Smooth muscle cell (in vitro differentiated cells): ENCODE results near the gene TBC1D21. TPM values are rescaled to one million over a fixed set of nuclear protein-coding genes. Genes with fewer than 3 reads are reported as not detected.
A peak's percentile ranks its signal among the peaks of the same experiment; 100 is the strongest.

Source experiments
- DNase-seq: peaks from one replicate; lab custom pipeline; 2025; ENCODE audit not compliant: unreplicated experiment; lab: John Stamatoyannopoulos, UW
- H2AFZ ChIP-seq: fragments of 200-600 bp; sonication (generic); 2 replicates; pipeline ENCODE4 v1.6.0; 2016; ENCODE audit warnings: antibody characterized with exemption, low read depth, mild to moderate bottlenecking
- H3F3A ChIP-seq: fragments of 200-600 bp; sonication (generic); 2 replicates; pipeline ENCODE4 v1.6.0; 2017; ENCODE audit warnings: antibody characterized with exemption, low read depth
- H3K27ac ChIP-seq: fragments of 200-600 bp; sonication (generic); 2 replicates; pipeline ENCODE4 v1.5.1; 2016; ENCODE audit warnings: low read depth, mild to moderate bottlenecking
- H3K27me3 ChIP-seq: fragments of 200-600 bp; sonication (generic); 2 replicates; pipeline ENCODE4 v1.6.1; 2016; ENCODE audit warnings: low read depth, mild to moderate bottlenecking
- H3K36me3 ChIP-seq: fragments of 200-600 bp; sonication (generic); 2 replicates; pipeline ENCODE4 v1.5.1; 2016; ENCODE audit warnings: low read depth
- H3K4me1 ChIP-seq: fragments of 200-600 bp; sonication (generic); 2 replicates; pipeline ENCODE4 v1.5.1; 2016; ENCODE audit warnings: low read depth
- H3K4me2 ChIP-seq: fragments of 200-600 bp; sonication (generic); 2 replicates; pipeline ENCODE4 v1.6.0; 2016; ENCODE audit warnings: mild to moderate bottlenecking
- H3K4me3 ChIP-seq: fragments of 200-600 bp; sonication (generic); 2 replicates; pipeline ENCODE4 v1.5.1; 2016; ENCODE audit warnings: mild to moderate bottlenecking
- H3K79me2 ChIP-seq: fragments of 200-600 bp; sonication (generic); 2 replicates; pipeline ENCODE4 v1.6.0; 2016; ENCODE audit warnings: low read depth, mild to moderate bottlenecking
- H3K9ac ChIP-seq: fragments of 200-600 bp; sonication (generic); 2 replicates; pipeline ENCODE4 v1.6.0; 2016; ENCODE audit warnings: low read depth
- H3K9me3 ChIP-seq: fragments of 200-600 bp; sonication (generic); replicated peaks from 2 replicates; pipeline ENCODE4 v1.5.1; 2016; ENCODE audit warnings: low read depth
- H4K20me1 ChIP-seq: fragments of 200-600 bp; sonication (generic); 2 replicates; pipeline ENCODE4 v1.6.0; 2016; ENCODE audit warnings: low read depth
- WGBS: methylation state at CpG from one replicate; pipeline ENCODE4 v1.1.7; 2016; ENCODE audit warnings: low lambda C conversion rate; 5-methylcytosine and 5-hydroxymethylcytosine counted together
- polyA plus RNA-seq: library from polyadenylated mRNA; unstranded; fragments of >200 nt; fragmentation: Nextera tagmentation; extraction: Ambion mirVana; gene quantifications from 2 replicates; pipeline ENCODE4 v1.2.1, GENCODE V29; 2016
- total RNA-seq: library from RNA; depleted of rRNA; stranded (reverse); fragments of >200 nt; gene quantifications from 2 replicates; pipeline ENCODE4 v1.2.3, GENCODE V29; 2014
- TF ChIP-seq, protein P1 (sequence below): fragments of 200-600 bp; sonication (generic); IDR thresholded peaks from 2 replicates; pipeline ENCODE4 v1.5.1; 2017; ENCODE audit warnings: borderline replicate concordance, mild to moderate bottlenecking, antibody characterized with exemption; ENCODE audit not compliant: insufficient read depth, poor library complexity, severe bottlenecking

The TBC1D21 gene
- total and polyA plus RNA-seq, 2 experiments from 2014 or later: not detected

DNA sequence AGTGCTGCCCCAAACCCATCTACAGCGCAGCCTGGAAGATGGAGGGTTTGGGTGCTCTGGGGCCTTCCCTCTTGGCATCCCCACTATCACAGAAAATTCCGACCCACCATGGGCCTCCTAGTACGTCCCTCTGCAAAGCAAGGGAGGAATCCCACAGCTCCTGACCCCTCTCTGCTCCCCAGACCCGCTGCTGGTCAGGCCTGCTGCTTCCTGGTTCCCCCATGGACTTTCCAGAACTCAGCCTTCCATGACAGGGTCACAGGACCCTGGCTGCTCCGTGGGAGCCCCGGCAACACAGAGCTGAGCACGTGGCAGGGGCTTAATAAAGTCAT is 49.8 kb downstream of the TBC1D21 start:
- peak overlapping the region; percentile 66 for H2AFZ ChIP-seq
- H3K36me3 ChIP-seq: no peaks in the 10 kb centered on the region
- H3K9me3 ChIP-seq: no peaks in the 10 kb centered on the region
- 46% methylated on average over 7 of the region's 7 CpGs for WGBS
- H3K9ac ChIP-seq: no peak overlapping the region
- H3K4me2 ChIP-seq: peak overlapping the region; percentile 82
- peaks cover 9% of the 10 kb centered on the region for H4K20me1 ChIP-seq
- TF ChIP-seq, protein P1, sequence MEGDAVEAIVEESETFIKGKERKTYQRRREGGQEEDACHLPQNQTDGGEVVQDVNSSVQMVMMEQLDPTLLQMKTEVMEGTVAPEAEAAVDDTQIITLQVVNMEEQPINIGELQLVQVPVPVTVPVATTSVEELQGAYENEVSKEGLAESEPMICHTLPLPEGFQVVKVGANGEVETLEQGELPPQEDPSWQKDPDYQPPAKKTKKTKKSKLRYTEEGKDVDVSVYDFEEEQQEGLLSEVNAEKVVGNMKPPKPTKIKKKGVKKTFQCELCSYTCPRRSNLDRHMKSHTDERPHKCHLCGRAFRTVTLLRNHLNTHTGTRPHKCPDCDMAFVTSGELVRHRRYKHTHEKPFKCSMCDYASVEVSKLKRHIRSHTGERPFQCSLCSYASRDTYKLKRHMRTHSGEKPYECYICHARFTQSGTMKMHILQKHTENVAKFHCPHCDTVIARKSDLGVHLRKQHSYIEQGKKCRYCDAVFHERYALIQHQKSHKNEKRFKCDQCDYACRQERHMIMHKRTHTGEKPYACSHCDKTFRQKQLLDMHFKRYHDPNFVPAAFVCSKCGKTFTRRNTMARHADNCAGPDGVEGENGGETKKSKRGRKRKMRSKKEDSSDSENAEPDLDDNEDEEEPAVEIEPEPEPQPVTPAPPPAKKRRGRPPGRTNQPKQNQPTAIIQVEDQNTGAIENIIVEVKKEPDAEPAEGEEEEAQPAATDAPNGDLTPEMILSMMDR: no peak
- peaks cover 42% of the 10 kb centered on the region for H3K79me2 ChIP-seq
- H3K4me1 ChIP-seq: peaks cover 45% of the 10 kb centered on the region
- no peaks in the 10 kb centered on the region for H3F3A ChIP-seq
- H3K27ac ChIP-seq: peak overlapping the region; percentile 81
- no peaks in the 10 kb centered on the region for H3K27me3 ChIP-seq
- H3K4me3 ChIP-seq: no peak overlapping the region
- DNase-seq: no peak

DNA sequence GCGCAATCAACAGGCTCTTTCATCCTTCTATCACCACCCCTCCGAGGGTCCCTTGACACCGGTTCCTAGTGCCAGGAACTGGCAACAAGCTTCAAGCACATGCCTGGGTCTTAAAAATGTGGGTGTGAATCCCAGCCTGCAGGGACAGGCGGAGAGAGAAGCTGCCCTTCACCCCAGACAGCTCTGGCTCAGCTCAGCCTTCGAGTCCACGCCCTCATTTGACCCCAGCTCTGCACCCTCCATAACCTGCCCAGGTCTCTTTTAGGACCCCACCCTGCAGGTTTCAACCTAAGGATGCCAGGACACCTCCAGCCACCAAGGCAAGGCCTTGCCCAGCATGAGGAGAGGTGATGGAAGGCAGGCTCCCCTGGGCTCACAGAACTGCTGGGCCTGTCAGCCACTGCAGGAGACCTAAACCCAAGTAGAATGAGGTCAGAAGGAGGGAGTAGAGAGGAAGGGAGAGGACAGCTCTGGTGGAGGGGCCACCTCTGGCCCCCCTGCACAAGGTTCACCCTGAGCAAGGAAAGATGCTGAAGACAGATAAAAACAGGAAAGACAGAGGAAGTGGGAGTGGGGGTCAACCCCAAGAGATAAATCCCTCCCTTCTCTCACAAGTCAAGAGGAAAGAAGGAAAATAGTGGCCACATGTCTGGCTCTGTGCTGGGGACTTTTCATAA is 50.3 kb downstream of the TBC1D21 start:
- Histone ChIP-seq H4K20me1 (peaks cover 14% of the 10 kb centered on the region), H3K36me3 (no peaks in the 10 kb centered on the region), H3K27me3 (no peaks in the 10 kb centered on the region), H2AFZ (no peak overlapping the region), H3K27ac (peak overlapping the region; percentile 81), H3K9me3 (no peaks in the 10 kb centered on the region), H3K4me3 (no peak overlapping the region), H3F3A (no peaks in the 10 kb centered on the region), H3K4me2 (peak overlapping the region; percentile 82), H3K9ac (no peak overlapping the region), H3K4me1 (peaks cover 50% of the 10 kb centered on the region), H3K79me2 (peaks cover 47% of the 10 kb centered on the region)
- WGBS: 44% methylated on average over 6 of the region's 6 CpGs
- DNase-seq: no peak
- TF ChIP-seq, protein P1: no peak

DNA sequence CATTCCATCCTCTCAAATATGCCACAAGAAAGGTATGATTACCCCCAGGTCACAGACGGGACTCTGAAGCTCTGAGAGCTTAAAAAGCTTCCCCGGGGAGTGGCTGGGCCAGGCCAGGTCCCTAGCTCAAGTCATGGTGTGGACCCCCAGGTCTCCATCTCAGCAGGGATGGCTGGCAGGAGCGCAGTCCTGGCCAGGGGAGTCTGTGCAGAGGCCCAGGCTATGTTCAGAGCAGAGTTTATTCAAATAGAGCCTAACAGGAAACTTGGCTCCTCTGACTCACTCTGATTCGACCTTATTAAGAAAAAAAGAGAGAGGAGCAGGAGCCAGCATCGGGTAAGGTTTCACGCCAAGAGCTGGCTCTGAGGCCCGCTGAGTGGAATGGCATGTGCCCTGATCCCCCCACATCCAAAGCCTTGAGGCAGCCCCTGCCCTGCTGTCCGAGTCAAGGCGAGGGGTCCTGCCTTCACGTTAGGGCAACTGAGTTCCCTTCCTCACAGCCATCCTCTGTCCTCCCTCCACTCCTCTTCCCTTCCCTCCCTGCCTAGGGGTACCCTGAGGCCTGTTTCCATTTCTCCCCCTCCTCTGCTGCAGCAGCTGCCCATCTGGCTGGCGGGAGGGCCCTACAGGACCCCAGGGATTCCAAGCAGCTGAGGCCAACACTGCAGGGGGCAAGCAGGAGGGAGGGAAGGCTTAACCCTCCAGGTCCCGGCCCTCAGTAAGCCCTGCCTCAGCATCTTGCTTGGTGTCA is 51.0 kb downstream of the TBC1D21 start:
- Histone ChIP-seq H3K9me3 (no peaks in the 10 kb centered on the region), H3K4me3 (no peak overlapping the region)
- 24% methylated on average over 12 of the region's 12 CpGs for WGBS

More for the DNA sequence above, 51.0 kb downstream of the TBC1D21 start:
- peak overlapping the region; percentile 9 for H3K9ac ChIP-seq
- H3F3A ChIP-seq: no peaks in the 10 kb centered on the region
- H3K36me3 ChIP-seq: no peaks in the 10 kb centered on the region
- peaks cover 21% of the 10 kb centered on the region for H4K20me1 ChIP-seq
- DNase-seq: no peak
- peak overlapping the region; percentile 81 for H3K27ac ChIP-seq
- TF ChIP-seq, protein P1: no peak
- H3K79me2 ChIP-seq: peaks cover 54% of the 10 kb centered on the region
- H3K27me3 ChIP-seq: no peaks in the 10 kb centered on the region
- H3K4me1 ChIP-seq: peaks cover 57% of the 10 kb centered on the region
- peak overlapping the region; percentile 82 for H3K4me2 ChIP-seq
- H2AFZ ChIP-seq: no peak overlapping the region
